GM23338 (cell line): ENCODE measurements around the gene CNTN5. TPM values are rescaled to one million over a fixed set of nuclear protein-coding genes. Genes with fewer than 3 reads are reported as not detected.

Experiments
- ATAC-seq: fragments of 200-7000 bp; cut with Tn5 transposase; 3 replicates; pipeline ENCODE4 v1.9.1; 2020
- DNase-seq: peaks from one replicate; pipeline ENCODE4 v3.0.0-alpha.2; 2015; ENCODE audit warnings: low spot score
- H2AFZ ChIP-seq: fragments of 200-600 bp; sonication (generic); 2 replicates; pipeline ENCODE4 v1.8.0; 2016; ENCODE audit warnings: antibody characterized with exemption, mild to moderate bottlenecking, moderate library complexity
- H3F3A ChIP-seq: fragments of 200-600 bp; sonication (generic); replicated peaks from 2 replicates; pipeline ENCODE4 v1.8.0; 2017; ENCODE audit warnings: antibody characterized with exemption, mixed run types, low read depth
- H3K27ac ChIP-seq: fragments of 200-600 bp; sonication (generic); 2 replicates; pipeline ENCODE4 v1.6.1; 2016; ENCODE audit warnings: low read depth
- H3K27me3 ChIP-seq: fragments of 200-600 bp; sonication (generic); 2 replicates; pipeline ENCODE4 v1.8.0; 2016; ENCODE audit warnings: mild to moderate bottlenecking, mixed run types, moderate library complexity; ENCODE audit not compliant: insufficient read depth
- H3K36me3 ChIP-seq: fragments of 200-600 bp; sonication (generic); 2 replicates; pipeline ENCODE4 v1.8.0; 2016; ENCODE audit warnings: mild to moderate bottlenecking; ENCODE audit not compliant: insufficient read depth
- H3K4me1 ChIP-seq: fragments of 200-600 bp; sonication (generic); 2 replicates; pipeline ENCODE4 v1.8.0; 2016; ENCODE audit warnings: mild to moderate bottlenecking, moderate library complexity; ENCODE audit not compliant: insufficient read depth
- H3K4me2 ChIP-seq: fragments of 200-600 bp; sonication (generic); 2 replicates; pipeline ENCODE4 v1.7.1; 2017; ENCODE audit warnings: mixed run types
- H3K4me3 ChIP-seq: fragments of 200-600 bp; sonication (generic); 2 replicates; pipeline ENCODE4 v1.6.1; 2016; ENCODE audit warnings: mixed run types
- H3K79me2 ChIP-seq: fragments of 200-600 bp; sonication (generic); replicated peaks from 2 replicates; pipeline ENCODE4 v1.8.0; 2017; ENCODE audit warnings: mild to moderate bottlenecking; ENCODE audit not compliant: insufficient read depth
- H3K9me2 ChIP-seq: fragments of 200-600 bp; sonication (generic); 2 replicates; pipeline ENCODE4 v1.8.0; 2017; ENCODE audit not compliant: insufficient read depth
- H4K20me1 ChIP-seq: fragments of 200-600 bp; sonication (generic); replicated peaks from 2 replicates; pipeline ENCODE4 v1.8.0; 2017; ENCODE audit warnings: mild to moderate bottlenecking; ENCODE audit not compliant: insufficient read depth
- H3K27ac Mint-ChIP-seq: 2 replicates; pipeline ENCODE4 v1.8.0; 2020; ENCODE audit warnings: inconsistent platforms, mild to moderate bottlenecking, moderate library complexity, mixed read lengths
- H3K27me3 Mint-ChIP-seq: 3 replicates; pipeline ENCODE4 v1.8.0; 2022; ENCODE audit warnings: low read depth, mild to moderate bottlenecking, moderate library complexity, mixed read lengths, inconsistent platforms; ENCODE audit not compliant: insufficient read depth, poor library complexity
- H3K36me3 Mint-ChIP-seq: 3 replicates; pipeline ENCODE4 v1.8.0; 2021; ENCODE audit warnings: low read depth, mild to moderate bottlenecking, inconsistent platforms, moderate library complexity, mixed read lengths
- H3K4me1 Mint-ChIP-seq: 3 replicates; pipeline ENCODE4 v1.8.0; 2020; ENCODE audit warnings: mild to moderate bottlenecking, inconsistent platforms, mixed read lengths
- H3K4me3 Mint-ChIP-seq: 3 replicates; pipeline ENCODE4 v1.8.0; 2021; ENCODE audit warnings: moderate library complexity, mild to moderate bottlenecking, inconsistent platforms, mixed read lengths
- H3K9me3 Mint-ChIP-seq: 3 replicates; pipeline ENCODE4 v1.8.0; 2020; ENCODE audit warnings: moderate library complexity, mild to moderate bottlenecking, inconsistent platforms, mixed read lengths
- CREB1 ChIP-seq: fragments of 250-450 bp; sonication (Bioruptor Pico); IDR thresholded peaks from 2 replicates; pipeline ENCODE4 v1.5.0; 2020; ENCODE audit warnings: low read depth, mild to moderate bottlenecking, moderate library complexity
- CTCF ChIP-seq, 2 experiments: fragments of 200-600 bp in 1 of 2; sonication (generic) in 1 of 2; conservative IDR thresholded peaks; 2 replicates each; pipeline versions ENCODE4 v1.5.1 to v1.6.1; 2016 to 2017; ENCODE audit warnings: antibody characterized with exemption in 2 of 2, low read depth in 2 of 2, mild to moderate bottlenecking in 2 of 2, moderate library complexity in 1 of 2
- REST ChIP-seq: IDR thresholded peaks from one replicate; pipeline ENCODE4 v1.6.1; 2018; ENCODE audit warnings: antibody characterized with exemption; ENCODE audit not compliant: unreplicated experiment
- STAT1 ChIP-seq: IDR thresholded peaks from one replicate; pipeline ENCODE4 v1.6.1; 2016; ENCODE audit warnings: antibody characterized with exemption; ENCODE audit not compliant: unreplicated experiment
- ZNF331 ChIP-seq: fragments of 250-450 bp; sonication (Bioruptor Pico); IDR thresholded peaks from 2 replicates; pipeline ENCODE4 v1.5.0; 2020; ENCODE audit warnings: low read depth, mild to moderate bottlenecking, moderate library complexity
- polyA plus RNA-seq: library from polyadenylated mRNA; unstranded; fragments of >200 nt; fragmentation: Nextera tagmentation; extraction: Ambion mirVana; gene quantifications from 2 replicates; pipeline ENCODE4 v1.2.1, GENCODE V29; 2016
- total RNA-seq: library from RNA; depleted of rRNA; stranded (reverse); fragments of >200 nt; shearing (Covaris generic); gene quantifications from 2 replicates; pipeline ENCODE4 v1.2.3, GENCODE V29; 2014

Gene CNTN5
- total and polyA plus RNA-seq, 2 experiments from 2014 or later, result not detected

GRCh38 chr11:99513368-99513767 lies 492.6 kb downstream of the CNTN5 start:
- Mint-ChIP-seq H3K4me3 (no peak overlapping the region), H3K4me1 (peaks cover 5% of the 10 kb centered on the region; the same call in 2 of the 3 replicates), H3K9me3 (no peaks in the 10 kb centered on the region), H3K36me3 (no peaks in the 10 kb centered on the region), H3K27me3 (no peaks in the 10 kb centered on the region), H3K27ac (no peak overlapping the region)
- Histone ChIP-seq H3F3A (no peaks in the 10 kb centered on the region), H3K9me2 (no peaks in the 10 kb centered on the region), H3K27me3 (no peaks in the 10 kb centered on the region), H3K4me3 (no peak overlapping the region), H2AFZ (peak overlapping the region; percentile 45; the same call in 1 of the 2 replicates), H4K20me1 (no peaks in the 10 kb centered on the region), H3K4me2 (no peak overlapping the region), H3K4me1 (no peaks in the 10 kb centered on the region), H3K36me3 (no peaks in the 10 kb centered on the region), H3K79me2 (no peaks in the 10 kb centered on the region), H3K27ac (no peak overlapping the region)
- TF ChIP-seq CREB1 (CRISPR knock-in tag), result no peak
- ATAC-seq, result no peak
- no peak for DNase-seq

- no peaks in the 10 kb centered on the region for H3K36me3 Mint-ChIP-seq
- H3K4me1 Mint-ChIP-seq, result peaks cover 9% of the 10 kb centered on the region
- Histone ChIP-seq H3K9me2 (no peaks in the 10 kb centered on the region), H3F3A (no peaks in the 10 kb centered on the region), H4K20me1 (no peaks in the 10 kb centered on the region), H3K4me2 (peak overlapping the region; percentile 4; the same call in 1 of the 2 replicates), H3K27me3 (no peaks in the 10 kb centered on the region), H3K27ac (no peak overlapping the region), H3K79me2 (no peaks in the 10 kb centered on the region), H3K4me1 (no peaks in the 10 kb centered on the region), H2AFZ (no peak overlapping the region), H3K36me3 (no peaks in the 10 kb centered on the region), H3K4me3 (no peak overlapping the region)
- H3K27ac Mint-ChIP-seq, result peak overlapping the region; percentile 23; the same call in 1 of the 2 replicates
- H3K27me3 Mint-ChIP-seq, result no peaks in the 10 kb centered on the region
- DNase-seq, result peak; percentile 43
- no peaks in the 10 kb centered on the region for H3K9me3 Mint-ChIP-seq
- TF ChIP-seq STAT1, result no peak
- no peak for TF ChIP-seq CTCF (conservative IDR thresholded peaks at IDR 0.05; ENCODE audit: low read depth in 2 of 2)
- TF ChIP-seq ZNF331 (CRISPR knock-in tag), result no peak
- TF ChIP-seq REST, result no peak
- no peak overlapping the region for H3K4me3 Mint-ChIP-seq
- ATAC-seq, result no peak
These were observed 498.3 kb downstream of the CNTN5 start for GRCh38 chr11:99519095-99519494.
